Keratinocyte (primary cell): ENCODE data around the gene AFAP1L2. TPM values are rescaled to one million over a fixed set of nuclear protein-coding genes. Genes with fewer than 3 reads are reported as not detected.
A peak's percentile ranks its signal among the peaks of the same experiment; 100 is the strongest.

Experiments
- DNase-seq: peaks from one replicate; pipeline ENCODE4 v3.0.0-alpha.2; 2011; ENCODE audit warnings: low read depth, missing footprints, low spot score
- FAIRE-seq: peaks from 2 replicates; lab custom pipeline; 2011; peaks lifted over from hg19 to GRCh38; lab: Jason Lieb, UNC
- H2AFZ ChIP-seq: 2 replicates; pipeline ENCODE4 v1.6.0; 2012; ENCODE audit warnings: low read length, control low read depth, inconsistent platforms; ENCODE audit not compliant: control insufficient read depth
- H3K27ac ChIP-seq: 2 replicates; pipeline ENCODE4 v1.5.1; 2011; ENCODE audit warnings: low read length; ENCODE audit not compliant: control insufficient read depth, insufficient read depth
- H3K27me3 ChIP-seq: 3 replicates; pipeline ENCODE4 v1.6.0; 2011; ENCODE audit warnings: low read length; ENCODE audit not compliant: control insufficient read depth, insufficient read depth; ENCODE audit errors: extremely low read depth
- H3K36me3 ChIP-seq, 2 experiments: 2 replicates in 1 of 2; 3 replicates in 1 of 2; pipeline ENCODE4 v1.5.1; 2011; ENCODE audit warnings: low read length in 2 of 2, mild to moderate bottlenecking in 1 of 2; ENCODE audit not compliant: control insufficient read depth in 2 of 2, insufficient read depth in 2 of 2; ENCODE audit errors: extremely low read depth in 1 of 2
- H3K4me1 ChIP-seq: 3 replicates; pipeline ENCODE4 v1.5.1; 2011; ENCODE audit warnings: low read length; ENCODE audit not compliant: control insufficient read depth, insufficient read depth; ENCODE audit errors: extremely low read depth
- H3K4me2 ChIP-seq: 3 replicates; pipeline ENCODE4 v1.6.0; 2011; ENCODE audit warnings: low read depth, low read length; ENCODE audit not compliant: control insufficient read depth, insufficient read depth; ENCODE audit errors: extremely low read depth
- H3K4me3 ChIP-seq, 3 experiments: fragments of 200-600 bp in 1 of 3; sonication (generic) in 1 of 3; 2 replicates in 2 of 3; 3 replicates in 1 of 3; pipeline ENCODE4 v1.5.1; 2011 to 2016; ENCODE audit warnings: low read length in 3 of 3, mild to moderate bottlenecking in 3 of 3, control low read depth in 2 of 3, inconsistent platforms in 1 of 3, low read depth in 1 of 3, mixed read lengths in 1 of 3, mixed run types in 1 of 3, moderate library complexity in 1 of 3; ENCODE audit not compliant: control insufficient read depth in 2 of 3, insufficient read depth in 2 of 3; ENCODE audit errors: extremely low read depth in 1 of 3
- H3K79me2 ChIP-seq: 2 replicates; pipeline ENCODE4 v1.6.0; 2012; ENCODE audit warnings: low read length; ENCODE audit not compliant: control insufficient read depth, insufficient read depth
- H3K9ac ChIP-seq: 3 replicates; pipeline ENCODE4 v1.6.0; 2011; ENCODE audit warnings: low read length; ENCODE audit not compliant: control insufficient read depth, insufficient read depth; ENCODE audit errors: extremely low read depth
- H3K9me1 ChIP-seq: 3 replicates; pipeline ENCODE4 v1.6.0; 2011; ENCODE audit warnings: low read length; ENCODE audit not compliant: control insufficient read depth, insufficient read depth; ENCODE audit errors: extremely low read depth
- H3K9me3 ChIP-seq: 2 replicates; pipeline ENCODE4 v1.5.1; 2012; ENCODE audit warnings: low read depth, low read length; ENCODE audit not compliant: control insufficient read depth
- H4K20me1 ChIP-seq: 3 replicates; pipeline ENCODE4 v1.6.0; 2011; ENCODE audit warnings: low read length; ENCODE audit not compliant: control insufficient read depth, insufficient read depth; ENCODE audit errors: extremely low read depth
- CTCF ChIP-seq, 3 experiments: IDR thresholded peaks in 1 of 3; conservative IDR thresholded peaks in 1 of 3; optimal IDR thresholded peaks in 1 of 3; 2 replicates in 2 of 3; 3 replicates in 1 of 3; pipeline versions ENCODE3 to v1.5.1; 2011; ENCODE audit warnings: low read length in 3 of 3, mild to moderate bottlenecking in 3 of 3, moderate library complexity in 2 of 3, control low read depth in 1 of 3, inconsistent platforms in 1 of 3; ENCODE audit not compliant: insufficient read depth in 2 of 3; ENCODE audit errors: extremely low read depth in 1 of 3
- EZH2 ChIP-seq: IDR thresholded peaks from one replicate; pipeline ENCODE4 v1.6.1; 2012; ENCODE audit warnings: inconsistent platforms, mild to moderate bottlenecking, low read length, moderate library complexity
- dilution Hi-C: fragments of 300-500 bp; cut with MboI; formaldehyde crosslinking; loops from one replicate; pipeline ENCODE4 v1.7.0; 2020; ENCODE audit warnings: low sequenced_read_pairs; ENCODE audit not compliant: extremely low pct_ligation_motif_present
- polyA plus RNA-seq, 5 experiments: library from polyadenylated mRNA; depleted of rRNA in 3 of 5; stranded (reverse) in 3 of 5; stranded (forward) in 1 of 5; unstranded in 1 of 5; fragments of >200 nt; gene quantifications; 1 replicate in 1 of 5; 2 replicates in 3 of 5; 3 replicates in 1 of 5; pipeline versions ENCODE4 v1.2.1 to v1.2.3, GENCODE V29; 2011 to 2012; ENCODE audit warnings: missing spikeins in 2 of 5, low read depth in 1 of 5, low replicate concordance in 1 of 5

AFAP1L2 gene
- polyA plus RNA-seq, 1 donor (not counting 4 experiments of a cell fraction or from before 2014, with no cell fraction given): 40.4 TPM

DNA sequence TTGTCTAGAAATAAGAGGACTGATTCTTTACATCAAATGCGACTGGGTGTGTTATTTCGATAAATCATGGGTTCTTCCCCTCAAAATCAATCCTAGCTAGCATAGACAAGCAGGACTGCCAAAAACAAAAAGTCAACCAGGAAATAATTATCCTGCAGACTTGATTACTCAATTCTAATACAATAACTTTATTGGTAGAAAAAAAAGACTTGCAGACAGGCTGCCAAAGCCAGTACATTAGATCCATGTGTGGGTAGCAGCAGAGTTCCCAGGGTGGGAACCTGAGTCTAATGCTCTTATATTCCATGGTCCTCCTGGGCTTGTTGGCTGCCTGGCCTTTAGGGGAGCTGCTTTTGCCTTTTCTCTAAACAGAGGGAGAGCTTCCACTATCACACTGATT, 7.8 kb downstream of the AFAP1L2 start:
- Histone ChIP-seq H3K9ac (no peak overlapping the region), H3K9me3 (no peaks in the 10 kb centered on the region), H3K9me1 (peaks cover 9% of the 10 kb centered on the region), H3K4me2 (no peak overlapping the region), H3K36me3 (peaks cover 5 to 18% of the 10 kb centered on the region in 2 experiments), H3K4me1 (peaks cover 58% of the 10 kb centered on the region), H4K20me1 (no peaks in the 10 kb centered on the region), H3K27ac (no peak overlapping the region), H2AFZ (no peak overlapping the region), H3K27me3 (no peaks in the 10 kb centered on the region), H3K79me2 (peaks cover 89% of the 10 kb centered on the region), H3K4me3 (no peak overlapping the region)
- DNase-seq (no peak), FAIRE-seq (no peak)
- dilution Hi-C loops: no loop called here
- TF ChIP-seq CTCF (optimal IDR thresholded peaks at IDR 0.05 in 1 of 3, IDR thresholded peaks at IDR 0.05 in 1 of 3, conservative IDR thresholded peaks at IDR 0.05 in 1 of 3; ENCODE audit: extremely low read depth in 1 of 3, insufficient read depth in 2 of 3, low read length in 3 of 3): no peak
- TF ChIP-seq EZH2: no peak

DNA sequence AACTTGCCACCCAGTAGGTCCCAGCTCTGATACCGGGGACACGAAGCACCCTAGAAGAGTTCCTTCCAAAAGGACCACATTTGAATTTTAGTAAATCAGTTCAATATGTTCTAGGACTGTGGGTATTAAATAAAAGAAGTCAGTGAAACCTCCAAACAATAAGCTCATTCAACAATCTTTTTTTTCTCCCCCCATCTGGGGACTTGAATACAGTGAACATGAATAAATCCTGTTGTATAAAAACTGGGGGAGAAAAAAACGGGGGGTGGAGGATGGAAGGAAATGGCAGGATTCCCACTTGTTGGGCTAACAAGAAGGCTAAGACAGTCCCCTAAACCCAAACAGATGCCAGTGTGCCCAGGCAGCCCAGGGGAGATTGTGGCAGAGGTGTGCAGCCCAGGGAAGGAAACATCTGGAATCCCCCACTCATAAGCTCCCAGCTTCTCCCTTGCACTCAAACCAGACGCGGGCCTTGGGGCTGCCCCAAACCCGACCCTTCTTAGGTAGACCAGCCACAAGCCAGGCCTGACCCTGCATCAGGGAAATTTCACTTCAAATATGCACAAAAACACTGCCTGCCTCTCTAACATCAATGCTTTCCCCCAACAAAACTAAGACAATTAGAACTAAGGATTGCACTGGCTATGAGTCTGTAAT, 8.8 kb downstream of the AFAP1L2 start:
- Histone ChIP-seq H3K9me1 (peaks cover 11% of the 10 kb centered on the region), H3K27ac (no peak overlapping the region), H3K4me1 (peaks cover 60% of the 10 kb centered on the region), H3K36me3 (peaks cover 5 to 19% of the 10 kb centered on the region in 2 experiments), H3K9ac (no peak overlapping the region), H3K79me2 (peaks cover 84% of the 10 kb centered on the region), H3K27me3 (no peaks in the 10 kb centered on the region), H4K20me1 (no peaks in the 10 kb centered on the region), H3K9me3 (no peaks in the 10 kb centered on the region), H3K4me3 (no peak overlapping the region), H2AFZ (no peak overlapping the region), H3K4me2 (peak overlapping the region; percentile 22)
- no peak for TF ChIP-seq EZH2
- no peak for TF ChIP-seq CTCF (optimal IDR thresholded peaks at IDR 0.05 in 1 of 3, IDR thresholded peaks at IDR 0.05 in 1 of 3, conservative IDR thresholded peaks at IDR 0.05 in 1 of 3; ENCODE audit: extremely low read depth in 1 of 3, insufficient read depth in 2 of 3, low read length in 3 of 3)
- dilution Hi-C loops: no loop called here
- DNase-seq (no peak), FAIRE-seq (no peak)
